Muscle layer of duodenum (tissue), 2 donors: Measurements from ENCODE around the gene NENF.
A peak's percentile ranks its signal among the peaks of the same experiment; 100 is the strongest.

Experiments
- H3K27ac ChIP-seq: one replicate; pipeline ENCODE4 v1.7.0; 2013; ENCODE audit warnings: mild to moderate bottlenecking, low read length
- H3K27me3 ChIP-seq: one replicate; pipeline ENCODE4 v1.7.0; 2013; ENCODE audit warnings: low read depth, mild to moderate bottlenecking, control low read depth, low read length
- H3K36me3 ChIP-seq, 2 donors: one replicate each; pipeline ENCODE4 v1.7.0; 2013; ENCODE audit warnings: low read length in 2 of 2, control low read depth in 1 of 2, mild to moderate bottlenecking in 1 of 2; ENCODE audit not compliant: insufficient read depth in 2 of 2, control insufficient read depth in 1 of 2
- H3K4me1 ChIP-seq, 2 donors: one replicate each; pipeline ENCODE4 v1.7.0; 2013; ENCODE audit warnings: low read length in 2 of 2, mild to moderate bottlenecking in 2 of 2, control low read depth in 1 of 2, moderate library complexity in 1 of 2; ENCODE audit not compliant: insufficient read depth in 2 of 2, control insufficient read depth in 1 of 2
- H3K4me3 ChIP-seq, 2 donors: one replicate each; pipeline ENCODE4 v1.7.0; 2013; ENCODE audit warnings: low read length in 2 of 2, low read depth in 1 of 2, mild to moderate bottlenecking in 1 of 2
- H3K9me3 ChIP-seq, 2 donors: one replicate each; pipeline ENCODE4 v1.7.0; 2013; ENCODE audit warnings: low read length in 2 of 2, control low read depth in 1 of 2, mild to moderate bottlenecking in 1 of 2; ENCODE audit not compliant: control insufficient read depth in 1 of 2
- donor health status: healthy.

The NENF gene

DNA sequence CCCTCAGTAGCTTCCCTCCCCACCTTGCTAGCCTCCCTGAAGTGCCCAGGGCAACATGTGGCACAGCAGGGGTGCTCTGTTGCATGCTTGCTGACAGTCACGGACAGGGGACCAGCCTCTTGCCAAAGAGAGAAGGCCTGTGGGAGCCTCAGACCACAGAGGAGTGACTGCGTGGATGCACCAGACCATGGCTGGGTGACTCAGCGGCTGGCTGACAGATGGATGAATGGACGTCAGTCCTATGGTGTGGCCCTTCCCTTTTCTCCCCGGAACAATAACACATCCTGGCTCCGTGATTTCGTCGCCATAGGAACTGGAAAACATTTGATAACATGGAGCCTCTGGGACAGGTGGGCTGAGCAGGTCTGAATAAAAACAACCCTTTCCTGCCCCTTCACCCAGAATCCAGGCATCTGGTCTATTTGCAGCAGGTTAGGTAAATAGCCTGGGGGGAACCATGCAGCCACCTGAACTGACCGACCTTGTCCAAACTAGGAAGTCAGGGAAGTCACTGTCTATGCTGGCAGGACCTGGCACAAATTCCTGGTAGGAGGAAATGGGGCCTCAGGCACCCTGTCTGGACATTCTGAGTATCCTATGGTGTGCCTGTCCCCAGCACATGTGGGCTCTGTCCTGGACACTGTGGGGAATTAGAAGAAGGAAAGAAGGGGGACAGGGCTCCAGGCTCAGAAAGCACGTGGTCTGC is 53.3 kb downstream of the NENF start:
- Histone ChIP-seq H3K27me3 (no peaks in the 10 kb centered on the region), H3K9me3 (no peaks in the 10 kb centered on the region), H3K4me1 (peaks cover 8% of the 10 kb centered on the region in 2 donors), H3K27ac (no peak overlapping the region), H3K36me3 (no peaks in the 10 kb centered on the region), H3K4me3 (no peak overlapping the region)

DNA sequence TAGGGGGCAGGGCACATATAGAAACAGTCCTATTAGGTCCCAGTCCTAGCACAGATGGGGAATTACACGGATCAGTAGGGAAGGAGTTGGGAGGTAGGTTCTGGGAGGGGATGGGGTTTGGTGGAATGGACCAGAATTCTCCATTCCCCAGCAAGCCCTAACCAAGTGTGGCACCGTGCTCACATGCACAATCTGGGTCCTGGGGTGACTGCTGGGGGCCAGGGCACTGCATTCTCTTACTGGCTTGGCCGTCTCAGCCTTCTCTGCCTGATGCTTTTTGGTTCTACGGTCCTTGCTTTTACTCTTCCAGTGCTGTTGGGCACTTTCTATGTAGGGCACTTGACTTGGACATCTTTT is 53.9 kb downstream of the NENF start:
- H3K9me3 ChIP-seq = no peaks in the 10 kb centered on the region
- H3K36me3 ChIP-seq = no peaks in the 10 kb centered on the region
- no peak overlapping the region for H3K27ac ChIP-seq
- peaks cover 8% of the 10 kb centered on the region in 2 donors for H3K4me1 ChIP-seq
- no peaks in the 10 kb centered on the region for H3K27me3 ChIP-seq
- H3K4me3 ChIP-seq = no peak overlapping the region

DNA sequence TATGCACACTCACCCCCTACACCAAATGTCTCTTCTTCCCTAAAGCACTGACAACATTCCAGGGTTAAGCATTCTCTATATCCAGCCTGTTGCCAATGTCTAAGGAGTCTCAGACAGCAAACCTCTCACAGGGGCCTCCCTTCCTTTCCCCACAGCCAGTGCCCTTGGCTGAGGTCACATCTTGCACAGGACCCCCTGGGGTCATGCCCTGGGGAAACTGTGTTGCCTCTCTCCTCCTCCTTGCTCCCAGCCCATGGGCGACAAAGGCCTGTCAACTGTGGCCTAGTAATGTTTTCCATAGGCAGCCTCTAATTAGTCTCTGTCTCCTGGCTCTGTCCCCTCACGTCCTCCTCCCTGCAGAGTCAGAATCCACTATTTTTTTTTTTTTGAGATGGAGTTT is 54.6 kb downstream of the NENF start:
- no peaks in the 10 kb centered on the region for H3K27me3 ChIP-seq
- H3K36me3 ChIP-seq = no peaks in the 10 kb centered on the region
- H3K4me1 ChIP-seq = peaks cover 8% of the 10 kb centered on the region in 2 donors
- H3K27ac ChIP-seq = no peak overlapping the region
- H3K9me3 ChIP-seq = no peaks in the 10 kb centered on the region
- H3K4me3 ChIP-seq = no peak overlapping the region

GRCh38 chr1:212487774-212488435 is 55.2 kb downstream of the NENF start:
- Histone ChIP-seq H3K27me3 (no peaks in the 10 kb centered on the region), H3K9me3 (no peaks in the 10 kb centered on the region), H3K4me3 (no peak overlapping the region), H3K36me3 (no peaks in the 10 kb centered on the region), H3K4me1 (peaks cover 8% of the 10 kb centered on the region in 2 donors), H3K27ac (peak overlapping the region; percentile 60)

- Histone ChIP-seq H3K27me3 (no peaks in the 10 kb centered on the region), H3K9me3 (no peaks in the 10 kb centered on the region), H3K27ac (peak overlapping the region; percentile 60), H3K36me3 (no peaks in the 10 kb centered on the region), H3K4me3 (no peak overlapping the region), H3K4me1 (peaks cover 8% of the 10 kb centered on the region in 2 donors)
Observed at GRCh38 chr1:212488436-212489283, 55.9 kb downstream of the NENF start.

DNA sequence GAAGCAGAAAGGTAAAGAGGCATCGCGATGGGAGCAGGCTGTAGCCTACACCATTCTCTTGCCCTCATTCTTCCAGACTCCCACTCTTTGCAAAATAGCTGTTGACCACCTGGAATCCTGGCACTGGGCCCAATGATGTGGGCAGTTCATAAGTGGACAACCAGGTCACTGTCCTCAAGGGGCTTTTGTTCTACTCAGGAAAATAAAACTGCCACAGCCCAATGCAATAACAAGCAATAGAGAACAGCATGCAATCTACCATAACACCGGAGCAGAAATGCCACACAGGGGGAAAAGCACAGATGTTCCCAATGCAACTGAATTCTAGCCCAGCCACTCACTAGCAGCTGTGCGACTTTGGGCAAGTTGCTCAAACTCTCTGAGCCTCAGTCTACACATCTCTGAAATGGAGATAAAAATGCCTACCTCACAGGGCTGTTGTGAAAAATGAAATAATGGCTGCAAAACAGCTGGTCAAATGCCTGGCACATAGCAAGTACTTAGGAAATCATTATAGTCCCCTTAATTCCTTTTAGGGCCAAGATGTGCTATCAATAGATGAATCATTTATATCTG is 56.7 kb downstream of the NENF start:
- Histone ChIP-seq H3K27me3 (no peaks in the 10 kb centered on the region), H3K9me3 (no peaks in the 10 kb centered on the region), H3K36me3 (no peaks in the 10 kb centered on the region), H3K4me1 (peaks cover 8% of the 10 kb centered on the region in 2 donors), H3K4me3 (no peak overlapping the region), H3K27ac (no peak overlapping the region)

GRCh38 chr1:212490276-212490675 is 57.6 kb downstream of the NENF start:
- Histone ChIP-seq H3K4me3 (no peak overlapping the region), H3K27ac (no peak overlapping the region), H3K4me1 (peaks cover 8% of the 10 kb centered on the region in 2 donors), H3K9me3 (no peaks in the 10 kb centered on the region), H3K27me3 (no peaks in the 10 kb centered on the region), H3K36me3 (no peaks in the 10 kb centered on the region)

DNA sequence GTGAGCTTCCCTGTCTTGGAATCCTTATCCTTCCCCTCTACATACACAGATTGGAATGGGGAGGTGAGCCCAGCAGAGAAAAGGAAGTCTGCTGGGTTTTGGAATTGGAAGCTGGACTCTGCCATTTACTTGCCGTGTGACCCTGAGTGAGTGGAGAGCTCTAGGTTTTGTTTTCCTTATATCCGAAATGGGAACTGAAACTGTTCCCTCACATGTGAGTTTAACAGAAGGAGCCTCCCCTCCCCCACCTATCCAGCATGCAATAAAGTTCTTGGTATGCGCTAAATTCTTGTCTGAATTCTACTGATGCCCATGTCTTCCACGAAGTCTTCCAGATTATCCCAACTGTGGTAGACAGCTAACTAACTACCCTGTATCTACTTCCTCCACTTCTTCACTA is 58.7 kb downstream of the NENF start:
- Histone ChIP-seq H3K4me1 (peaks cover 4 to 8% of the 10 kb centered on the region in 2 donors), H3K27ac (no peak overlapping the region), H3K4me3 (no peak overlapping the region), H3K9me3 (no peaks in the 10 kb centered on the region), H3K27me3 (no peaks in the 10 kb centered on the region), H3K36me3 (no peaks in the 10 kb centered on the region)
